ENCODE results near the gene NELFB.

DNA sequence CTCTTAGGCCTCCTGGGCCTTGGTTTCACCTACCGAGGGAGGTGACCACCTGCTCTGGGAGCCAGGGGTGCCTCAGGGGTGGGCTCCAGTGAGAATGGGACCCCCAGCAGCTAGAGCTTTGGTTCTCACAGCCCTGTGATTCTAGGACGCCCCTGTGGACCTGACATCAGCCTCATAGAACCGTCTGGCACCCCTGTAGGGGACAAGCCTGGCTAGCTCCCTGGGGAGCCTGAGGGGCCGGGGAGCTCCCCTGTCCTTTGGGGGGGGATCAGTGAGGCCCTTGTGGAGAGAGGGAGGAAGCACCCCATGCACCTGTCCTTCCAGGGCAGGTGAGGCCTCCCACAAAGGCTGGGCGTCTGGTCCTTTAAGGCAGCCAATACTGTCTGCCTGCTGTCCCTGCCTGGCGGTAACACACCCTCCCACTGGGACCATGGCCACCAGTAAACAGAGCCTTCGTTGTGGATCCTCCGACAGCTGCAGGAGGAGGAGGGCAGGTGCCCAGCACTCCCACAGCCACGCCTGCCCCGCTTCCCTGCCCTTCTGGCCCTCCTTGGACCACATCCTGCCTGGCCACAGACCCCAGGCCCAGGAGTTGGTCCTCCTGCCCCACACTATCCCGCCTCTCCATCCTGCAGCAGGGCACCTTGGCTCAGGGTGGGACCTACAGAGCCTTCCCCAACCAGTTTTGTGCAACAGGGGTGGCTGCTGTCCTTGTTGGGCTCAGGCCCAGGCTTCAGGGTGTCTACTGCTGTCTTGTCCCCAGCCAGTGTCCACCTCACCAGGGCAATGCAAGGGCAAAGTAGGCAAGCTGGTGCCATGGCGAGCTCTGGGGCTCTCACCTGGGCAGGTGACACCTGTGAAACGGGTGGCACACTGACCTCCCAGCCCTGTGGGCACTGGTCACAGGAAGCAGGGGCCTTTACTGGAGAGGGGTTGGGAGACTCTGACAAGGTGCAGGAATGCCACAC lies 17.1 kb upstream of the NELFB start:
- TF ChIP-seq, protein P1, sequence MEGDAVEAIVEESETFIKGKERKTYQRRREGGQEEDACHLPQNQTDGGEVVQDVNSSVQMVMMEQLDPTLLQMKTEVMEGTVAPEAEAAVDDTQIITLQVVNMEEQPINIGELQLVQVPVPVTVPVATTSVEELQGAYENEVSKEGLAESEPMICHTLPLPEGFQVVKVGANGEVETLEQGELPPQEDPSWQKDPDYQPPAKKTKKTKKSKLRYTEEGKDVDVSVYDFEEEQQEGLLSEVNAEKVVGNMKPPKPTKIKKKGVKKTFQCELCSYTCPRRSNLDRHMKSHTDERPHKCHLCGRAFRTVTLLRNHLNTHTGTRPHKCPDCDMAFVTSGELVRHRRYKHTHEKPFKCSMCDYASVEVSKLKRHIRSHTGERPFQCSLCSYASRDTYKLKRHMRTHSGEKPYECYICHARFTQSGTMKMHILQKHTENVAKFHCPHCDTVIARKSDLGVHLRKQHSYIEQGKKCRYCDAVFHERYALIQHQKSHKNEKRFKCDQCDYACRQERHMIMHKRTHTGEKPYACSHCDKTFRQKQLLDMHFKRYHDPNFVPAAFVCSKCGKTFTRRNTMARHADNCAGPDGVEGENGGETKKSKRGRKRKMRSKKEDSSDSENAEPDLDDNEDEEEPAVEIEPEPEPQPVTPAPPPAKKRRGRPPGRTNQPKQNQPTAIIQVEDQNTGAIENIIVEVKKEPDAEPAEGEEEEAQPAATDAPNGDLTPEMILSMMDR (IDR thresholded peaks at IDR 0.05; ENCODE audit: low read depth, low read length), result no peak
- TF ChIP-seq EZH2phosphoT487 (IDR thresholded peaks at IDR 0.05; ENCODE audit: low read depth), result no peak

Measured in OCI-LY3 (cell line).